ENCODE results near the gene CALN1.
"Not testable (repeated sequence)": the region's sequence is repeated elsewhere in the genome, so short reads cannot be mapped to it uniquely, and the experiment has no call there.

CALN1 gene

GRCh38 chr7:71746006-71746405, 666.1 kb downstream of the CALN1 start:
- no peak for DNase-seq (ENCODE audit: low read depth in 2 of 2)

- DNase-seq (ENCODE audit: low read depth in 2 of 2): no peak
Measured at GRCh38 chr7:71740174-71740560, 672.0 kb downstream of the CALN1 start.

GRCh38 chr7:71739520-71740173, 672.5 kb downstream of the CALN1 start:
- no peak for DNase-seq (ENCODE audit: low read depth in 2 of 2)

- DNase-seq (ENCODE audit: low read depth in 2 of 2): not testable (repeated sequence)
Measured at GRCh38 chr7:71737931-71738540, 674.1 kb downstream of the CALN1 start.

- no peak for DNase-seq (ENCODE audit: low read depth in 2 of 2)
Measured at GRCh38 chr7:71735961-71736556, 676.1 kb downstream of the CALN1 start.

GRCh38 chr7:71733107-71733870, 678.8 kb downstream of the CALN1 start:
- peak in 1 of 2 donors; percentile 18 for DNase-seq (ENCODE audit: low read depth in 2 of 2)

- no peak for DNase-seq (ENCODE audit: low read depth in 2 of 2)
Measured at GRCh38 chr7:71731740-71732139, 680.4 kb downstream of the CALN1 start.
